Measurements from ENCODE around the gene MEIOSIN.
"Not testable (repeated sequence)": the region's sequence is repeated elsewhere in the genome, so short reads cannot be mapped to it uniquely, and the experiment has no call there.

MEIOSIN gene

DNA sequence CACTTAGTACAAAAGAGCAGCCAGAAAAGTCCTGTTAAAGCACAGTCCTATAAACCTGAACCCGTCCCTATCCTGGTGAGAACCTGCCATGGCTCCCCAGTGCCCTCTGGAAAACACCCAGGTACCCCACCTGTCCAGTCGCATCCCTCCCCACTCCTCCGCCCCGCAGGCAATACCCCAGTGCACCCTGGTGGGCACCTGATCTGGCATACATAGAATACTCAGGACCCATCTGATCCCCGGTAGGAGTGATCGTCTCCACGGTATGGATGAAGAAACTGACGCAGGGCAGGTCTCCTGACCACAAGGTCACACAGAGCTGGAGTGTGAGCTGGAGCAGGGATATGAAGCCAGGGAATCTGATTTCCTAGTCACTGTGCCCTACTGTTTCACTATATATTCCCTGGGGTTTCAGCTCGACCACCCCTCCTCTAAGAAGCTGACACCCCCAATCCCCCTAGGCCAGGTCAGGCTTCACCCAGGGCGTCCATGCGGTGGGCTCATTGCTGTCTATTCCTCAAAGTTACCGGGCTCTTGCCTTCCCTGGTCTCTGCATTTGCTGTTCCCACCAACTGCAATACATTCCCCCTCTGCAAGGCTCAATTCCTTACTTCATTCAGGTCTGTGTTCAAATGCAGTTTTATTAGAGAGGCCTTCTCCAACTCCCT, 15.1 kb upstream of the MEIOSIN start:
- DNase-seq (ENCODE audit: low read depth in 2 of 2, low spot score in 1 of 2) = no peak

- DNase-seq (ENCODE audit: low read depth in 2 of 2, low spot score in 1 of 2) = not testable (repeated sequence)
Measured at GRCh38 chr19:45720065-45720464, 13.2 kb upstream of the MEIOSIN start.

DNA sequence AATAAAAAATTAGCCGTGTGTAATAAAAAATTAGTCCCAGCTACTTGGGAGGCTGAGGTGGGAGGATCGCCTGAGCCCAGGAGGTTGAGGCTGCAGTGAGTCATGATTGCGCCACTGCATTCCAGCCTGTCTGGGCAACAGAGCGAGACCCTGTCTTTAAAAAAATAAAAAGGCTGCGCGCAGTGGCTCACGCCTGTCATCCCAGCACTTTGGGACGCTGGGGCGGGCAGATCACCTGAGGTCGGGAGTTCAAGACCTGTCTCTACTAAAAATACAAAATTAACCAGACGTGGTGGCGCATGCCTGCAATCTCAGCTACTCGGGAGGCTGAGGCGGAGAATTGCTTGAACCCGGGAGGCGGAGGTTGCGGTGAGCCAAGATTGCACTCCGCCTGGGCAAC, 4.6 kb upstream of the MEIOSIN start:
- not testable (repeated sequence) for DNase-seq (ENCODE audit: low read depth in 2 of 2, low spot score in 1 of 2)

- DNase-seq (ENCODE audit: low read depth in 2 of 2, low spot score in 1 of 2) = no peak
Measured at GRCh38 chr19:45729800-45730290, 3.4 kb upstream of the MEIOSIN start.

DNA sequence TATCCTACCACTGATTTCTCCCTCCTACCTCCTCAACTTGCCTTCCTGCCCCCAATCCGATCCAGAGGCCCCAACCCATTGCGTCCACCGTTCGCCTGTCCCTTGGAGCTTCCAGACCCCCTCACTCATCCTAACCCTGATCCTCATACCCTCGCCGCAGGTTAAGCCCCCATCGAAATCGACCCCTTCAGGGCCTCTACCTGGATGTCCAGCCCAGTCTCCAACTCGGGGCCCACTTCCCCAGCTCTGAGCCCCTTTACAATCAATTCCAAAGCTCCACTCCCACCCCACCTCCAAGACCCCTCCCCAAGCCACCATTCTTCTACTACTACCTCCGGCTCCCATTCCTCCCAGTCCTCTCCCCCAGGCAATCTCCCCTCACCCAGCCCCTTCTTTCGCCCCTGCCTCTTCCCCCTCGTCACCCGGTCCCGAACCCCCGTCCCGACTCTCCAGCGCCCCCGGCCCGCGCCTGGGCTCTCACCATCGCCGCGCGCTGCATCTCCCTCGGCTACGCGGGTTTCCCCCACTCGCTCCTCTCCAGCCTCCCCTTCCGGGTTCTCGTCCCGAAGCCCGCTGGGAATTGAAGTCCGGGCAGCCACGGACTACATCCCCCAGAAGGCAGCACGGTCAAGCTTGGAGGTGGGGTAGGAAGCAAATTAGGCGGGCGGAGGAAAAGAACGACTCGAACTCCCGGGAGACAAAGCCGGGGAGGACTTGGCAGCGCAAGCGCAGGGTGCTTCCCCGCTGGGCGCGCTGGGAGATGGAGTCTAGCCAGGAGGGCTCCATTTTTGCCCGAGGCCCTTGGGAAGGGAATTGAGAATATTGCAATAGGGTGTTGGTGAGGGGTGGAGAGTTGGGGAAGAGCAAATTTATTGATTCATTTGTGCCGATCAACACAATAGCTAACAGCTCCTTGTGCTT, 2.6 kb upstream of the MEIOSIN start, which contains the start of gene FBXO46:
FBXO46 (minus strand) TSS at position 529 of the 921 bp plus-strand sequence. CDS start 17,401 bp downstream, outside the sequence.
- DNase-seq (ENCODE audit: low read depth in 2 of 2, low spot score in 1 of 2) = peak; percentile 84 to 85

DNA sequence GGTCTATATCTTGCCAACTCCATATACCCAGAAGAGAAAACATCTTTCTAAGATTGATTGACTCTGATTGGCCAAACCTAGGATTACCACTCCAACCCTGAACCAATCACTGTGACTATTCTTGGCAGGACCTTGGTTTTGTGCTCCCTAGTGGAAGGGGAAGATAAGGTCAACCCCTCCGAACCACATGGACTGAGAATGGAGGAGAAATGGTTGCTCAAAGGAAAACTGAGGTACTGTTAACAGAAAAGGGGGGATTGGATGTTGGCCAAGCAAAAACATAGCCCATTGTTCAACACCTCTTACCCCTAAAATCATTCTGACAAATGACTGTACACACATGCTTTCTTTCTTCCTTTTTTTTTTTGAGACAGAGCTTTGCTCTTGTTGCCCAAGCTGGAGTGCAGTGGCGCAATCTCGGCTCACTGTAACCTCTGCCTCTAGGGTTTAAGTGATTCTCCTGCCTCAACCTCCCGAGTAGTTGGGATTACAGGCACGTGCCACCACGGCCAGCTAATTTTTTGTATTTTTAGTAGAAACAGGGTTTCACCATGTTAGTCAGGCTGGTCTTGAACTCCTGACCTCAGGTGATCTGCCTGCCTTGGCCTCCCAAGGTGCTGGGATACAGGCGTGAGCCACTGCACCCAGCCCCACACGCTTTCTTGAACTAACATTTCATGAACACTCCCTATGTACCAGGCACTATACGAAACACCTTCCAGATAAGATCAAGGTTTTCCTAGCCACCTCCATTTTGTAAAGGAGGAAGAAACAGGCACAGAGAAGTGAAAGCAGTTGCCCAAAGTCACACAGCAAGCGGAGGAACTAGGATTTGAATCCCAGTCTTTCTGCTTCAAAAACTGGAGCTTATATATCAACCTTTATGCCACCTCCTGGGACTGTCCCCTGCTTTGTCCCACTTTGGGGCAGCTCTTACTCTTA, 6.5 kb downstream of the MEIOSIN start:
- no peak for DNase-seq (ENCODE audit: low read depth in 2 of 2, low spot score in 1 of 2)

DNA sequence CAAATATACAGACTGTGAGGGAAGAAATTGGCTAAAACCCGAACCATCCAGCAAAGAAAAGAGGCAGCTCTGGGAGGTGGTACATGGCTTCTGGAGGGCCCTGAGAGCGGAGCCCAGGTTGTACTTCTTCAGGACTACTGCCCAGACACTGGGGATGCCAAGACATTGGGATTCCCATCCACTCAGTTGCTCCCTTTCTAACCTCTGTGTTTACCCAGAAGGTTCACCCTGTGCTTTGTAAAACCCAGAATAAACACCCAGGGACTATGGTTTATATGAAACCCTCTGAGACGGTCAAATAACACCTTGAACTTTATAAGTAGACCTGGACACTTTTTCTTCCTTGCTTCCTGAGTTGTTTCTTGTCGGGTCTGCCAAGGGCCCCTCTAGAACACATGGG, 9.7 kb downstream of the MEIOSIN start:
- DNase-seq (ENCODE audit: low read depth in 2 of 2, low spot score in 1 of 2) = no peak

DNA sequence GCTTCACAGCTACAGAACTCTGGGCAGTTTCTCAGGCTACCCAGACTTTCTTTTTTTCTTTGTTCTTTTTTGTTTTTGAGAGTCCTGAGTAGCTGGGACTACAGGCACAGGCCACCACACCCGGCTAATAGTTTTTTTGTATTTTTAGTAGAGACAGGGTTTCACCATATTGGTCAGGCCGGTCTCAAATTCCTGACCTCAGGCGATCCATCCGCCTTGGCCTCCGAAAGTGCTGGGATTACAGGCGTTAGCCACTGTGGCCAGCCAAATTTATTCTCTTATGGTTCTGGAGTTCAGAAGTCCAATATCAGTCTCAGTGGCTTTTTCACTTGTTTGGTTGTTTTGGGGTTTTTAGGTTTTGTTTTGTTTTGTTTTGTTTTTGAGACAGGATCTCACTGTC, 12.4 kb downstream of the MEIOSIN start:
- no peak for DNase-seq (ENCODE audit: low read depth in 2 of 2, low spot score in 1 of 2)

GRCh38 chr19:45746866-45747265, 13.6 kb downstream of the MEIOSIN start:
- no peak for DNase-seq (ENCODE audit: low read depth in 2 of 2, low spot score in 1 of 2)

- DNase-seq (ENCODE audit: low read depth in 2 of 2, low spot score in 1 of 2) = no peak
Measured at GRCh38 chr19:45747513-45747912, 14.3 kb downstream of the MEIOSIN start.

DNA sequence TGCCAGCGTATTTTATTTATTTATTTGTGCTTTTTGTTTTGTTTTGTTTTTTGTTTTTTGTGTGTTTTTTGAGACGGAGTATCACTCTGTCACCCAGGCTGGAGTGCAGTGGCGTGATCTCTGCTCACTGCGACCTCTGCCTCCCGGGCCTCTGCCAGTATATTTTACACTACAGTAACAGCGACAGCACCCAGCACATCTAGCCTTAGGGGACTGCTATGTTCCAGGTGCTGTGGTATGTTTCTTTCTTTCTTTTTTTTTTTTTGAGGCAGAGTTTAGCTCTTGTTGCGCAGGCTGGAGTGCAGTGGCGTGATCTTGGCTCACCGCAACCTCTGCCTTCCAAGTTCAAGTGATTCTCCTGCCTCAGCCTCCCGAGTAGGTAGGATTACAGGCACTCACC, 18.2 kb downstream of the MEIOSIN start:
- DNase-seq (ENCODE audit: low read depth in 2 of 2, low spot score in 1 of 2) = not testable (repeated sequence)

GRCh38 chr19:45752639-45753038, 19.4 kb downstream of the MEIOSIN start:
- no peak for DNase-seq (ENCODE audit: low read depth in 2 of 2, low spot score in 1 of 2)

DNA sequence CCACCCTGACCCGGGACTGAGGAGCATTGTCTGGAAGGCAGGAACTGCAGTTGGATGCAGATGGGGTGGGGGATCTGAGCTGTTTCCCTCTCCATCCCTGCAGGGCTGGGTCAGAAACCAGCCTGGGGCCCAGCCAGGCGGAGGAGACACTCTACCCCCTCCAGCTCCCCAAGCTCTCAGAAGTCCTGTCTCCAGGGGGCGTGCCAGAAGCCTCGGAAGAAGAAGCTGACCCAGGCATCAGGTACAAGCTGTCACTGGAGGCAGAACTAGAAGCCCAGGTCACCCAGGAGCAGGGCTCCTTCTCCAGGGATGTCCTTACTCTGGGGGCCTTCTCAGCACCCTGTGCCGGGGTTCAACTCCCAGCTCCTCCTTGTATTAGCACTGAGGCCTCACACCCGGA, 20.3 kb downstream of the MEIOSIN start:
- DNase-seq (ENCODE audit: low read depth in 2 of 2, low spot score in 1 of 2) = no peak

- DNase-seq (ENCODE audit: low read depth in 2 of 2, low spot score in 1 of 2) = no peak
Measured at GRCh38 chr19:45754323-45754722, 21.1 kb downstream of the MEIOSIN start.

- DNase-seq (ENCODE audit: low read depth in 2 of 2, low spot score in 1 of 2) = no peak
Measured at GRCh38 chr19:45757695-45758094, 24.5 kb downstream of the MEIOSIN start.

DNA sequence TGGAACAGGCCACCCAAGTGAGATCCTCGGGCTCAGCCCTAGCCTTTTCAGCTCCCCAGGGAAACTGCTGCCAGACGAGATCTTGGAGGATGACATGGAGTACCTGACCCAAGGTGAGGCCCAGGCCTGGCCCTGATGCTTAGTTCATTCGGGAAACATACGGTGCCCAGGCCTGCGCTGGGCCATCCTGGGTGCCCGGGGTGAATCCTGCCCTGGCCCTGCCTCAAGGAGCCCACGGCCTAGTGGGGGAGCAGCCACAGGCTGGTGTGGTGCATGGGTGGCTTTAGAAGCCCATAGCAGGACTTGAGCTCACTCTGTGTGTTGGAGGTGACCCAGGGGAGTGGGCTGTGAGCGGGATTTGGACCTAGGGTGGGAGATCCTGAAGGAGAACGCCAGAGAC, 25.7 kb downstream of the MEIOSIN start:
- DNase-seq (ENCODE audit: low read depth in 2 of 2, low spot score in 1 of 2) = no peak

DNA sequence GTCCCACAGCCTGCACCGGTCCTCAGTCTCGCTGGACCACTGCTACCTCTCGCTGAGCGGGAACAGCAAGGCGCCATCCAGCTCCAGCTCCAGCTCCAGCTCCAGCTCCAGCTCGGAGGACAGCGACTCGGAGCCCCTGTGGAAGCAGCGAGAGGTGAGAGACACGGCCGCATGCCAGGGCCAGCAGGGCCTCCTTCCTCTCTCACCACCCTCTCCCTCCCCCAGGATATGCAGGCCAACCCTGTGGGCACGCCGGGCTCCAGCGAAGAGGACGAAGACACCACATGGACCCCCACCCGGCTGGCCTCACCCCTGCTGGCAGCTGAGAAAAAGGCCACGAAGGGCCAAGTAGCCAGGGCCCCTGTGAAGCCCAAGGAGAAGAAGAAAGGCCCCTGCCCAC, 28.5 kb downstream of the MEIOSIN start:
- DNase-seq (ENCODE audit: low read depth in 2 of 2, low spot score in 1 of 2) = no peak

DNA sequence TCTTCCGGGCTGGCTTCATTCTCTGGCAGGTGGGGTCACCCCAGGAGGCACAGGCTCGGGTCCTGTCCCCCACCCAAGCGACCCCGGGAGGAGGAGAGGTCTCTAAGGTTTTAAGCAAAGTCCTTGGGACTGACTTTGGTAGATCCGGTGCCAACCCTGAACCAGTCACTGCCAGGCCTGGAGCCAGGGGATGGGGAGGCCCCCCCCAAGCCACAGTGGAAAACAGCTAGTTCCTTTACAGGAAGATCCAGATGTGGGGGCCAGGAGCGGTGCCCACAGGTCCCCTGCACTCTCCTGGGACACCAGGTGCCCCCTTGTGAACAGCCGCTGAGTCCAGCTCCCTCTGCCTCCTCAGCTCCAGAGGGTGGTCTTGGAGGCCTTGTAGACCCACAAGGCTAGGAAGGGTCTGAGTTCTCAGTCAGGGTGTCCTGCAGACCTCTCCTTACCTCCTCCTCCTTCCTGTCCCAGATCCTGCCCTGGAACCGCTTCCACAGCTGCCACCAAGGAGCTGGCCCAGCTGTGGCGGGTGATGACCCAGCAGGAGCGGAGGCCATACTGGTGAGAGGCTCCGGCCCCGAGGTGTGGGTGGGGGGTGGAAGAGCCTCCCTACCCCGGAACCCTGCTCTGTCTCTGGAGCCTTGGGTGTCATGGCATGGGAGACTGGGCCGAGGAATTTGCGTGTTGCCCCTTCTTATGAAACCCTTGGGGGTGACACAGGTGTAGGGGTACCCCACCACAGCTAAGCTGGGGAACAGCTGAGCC, 29.8 kb downstream of the MEIOSIN start:
- no peak for DNase-seq (ENCODE audit: low read depth in 2 of 2, low spot score in 1 of 2)

- no peak for DNase-seq (ENCODE audit: low read depth in 2 of 2, low spot score in 1 of 2)
Measured at GRCh38 chr19:45763691-45764294, 30.6 kb downstream of the MEIOSIN start.

DNA sequence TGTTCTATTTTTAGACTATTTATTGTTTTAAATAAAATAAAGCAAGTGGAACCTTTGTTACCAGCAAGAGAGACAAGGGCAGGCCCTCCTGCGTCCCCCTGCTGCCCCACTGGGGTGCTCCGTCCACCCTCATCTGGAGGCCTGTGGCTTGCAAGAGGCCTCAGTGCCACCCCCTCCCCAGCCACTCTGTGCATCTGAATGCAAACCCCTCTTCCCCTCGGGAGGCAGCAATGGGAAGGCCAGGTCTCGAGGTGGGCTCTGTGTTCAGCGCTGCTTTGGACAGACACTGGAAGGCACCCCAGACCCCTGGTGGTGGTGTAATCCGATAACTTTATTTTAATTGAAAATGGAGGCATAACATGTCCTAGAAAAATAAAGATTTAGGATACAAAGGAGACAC, 31.2 kb downstream of the MEIOSIN start:
- no peak for DNase-seq (ENCODE audit: low read depth in 2 of 2, low spot score in 1 of 2)
